OCI-LY1 (cell line): Measurements from ENCODE around the gene DPF3.

Experiments used
- H2AFZ ChIP-seq: fragments of 200-600 bp; sonication (generic), shearing (Covaris generic); 2 replicates; pipeline ENCODE4 v1.6.0; 2014; ENCODE audit warnings: antibody characterized with exemption, mild to moderate bottlenecking, low read length
- H3F3A ChIP-seq: fragments of 200-600 bp; sonication (generic), shearing (Covaris generic); 2 replicates; pipeline ENCODE4 v1.6.0; 2014; ENCODE audit warnings: mild to moderate bottlenecking, antibody characterized with exemption, low read length, moderate library complexity; ENCODE audit not compliant: insufficient read depth
- H3K27ac ChIP-seq: fragments of 200-600 bp; sonication (generic); 2 replicates; pipeline ENCODE4 v1.5.1; 2014; ENCODE audit warnings: low read length, mixed run types, mild to moderate bottlenecking, low read depth; ENCODE audit not compliant: poor library complexity, severe bottlenecking
- H3K27me3 ChIP-seq: fragments of 200-600 bp; sonication (generic); 2 replicates; pipeline ENCODE4 v1.6.0; 2014; ENCODE audit warnings: antibody characterized with exemption, mild to moderate bottlenecking, low read length, moderate library complexity; ENCODE audit not compliant: insufficient read depth
- H3K36me3 ChIP-seq: fragments of 200-600 bp; sonication (generic); 2 replicates; pipeline ENCODE4 v1.6.1; 2014; ENCODE audit warnings: mild to moderate bottlenecking, antibody characterized with exemption, low read length, moderate library complexity, mixed read lengths; ENCODE audit not compliant: insufficient read depth
- H3K4me1 ChIP-seq: fragments of 200-600 bp; sonication (generic); 2 replicates; pipeline ENCODE4 v1.5.1; 2014; ENCODE audit warnings: mild to moderate bottlenecking, low read length, moderate library complexity; ENCODE audit not compliant: insufficient read depth, severe bottlenecking
- H3K4me2 ChIP-seq: fragments of 200-600 bp; sonication (generic), shearing (Covaris generic); 2 replicates; pipeline ENCODE4 v1.6.1; 2014; ENCODE audit warnings: low read length
- H3K4me3 ChIP-seq: fragments of 200-600 bp; sonication (generic); 2 replicates; pipeline ENCODE4 v1.5.1; 2014; ENCODE audit warnings: low read length, low read depth, mild to moderate bottlenecking, mixed read lengths; ENCODE audit not compliant: poor library complexity, severe bottlenecking
- H3K79me2 ChIP-seq: fragments of 200-600 bp; shearing (Covaris generic); 2 replicates; pipeline ENCODE4 v1.6.1; 2016; ENCODE audit warnings: mixed run types, low read length, mixed read lengths; ENCODE audit not compliant: insufficient read depth
- H3K9ac ChIP-seq: fragments of 200-600 bp; sonication (generic), shearing (Covaris generic); 2 replicates; pipeline ENCODE4 v1.6.1; 2014; ENCODE audit warnings: mild to moderate bottlenecking, low read length, mixed read lengths
- H3K9me2 ChIP-seq: fragments of 200-600 bp; sonication (generic), shearing (Covaris generic); 2 replicates; pipeline ENCODE4 v1.6.1; 2014; ENCODE audit warnings: low read depth, mild to moderate bottlenecking, low read length, mixed read lengths
- H3K9me3 ChIP-seq: fragments of 200-600 bp; shearing (Covaris generic); 2 replicates; pipeline ENCODE4 v1.6.1; 2014; ENCODE audit warnings: low read length, mixed read lengths
- H4K20me1 ChIP-seq: fragments of 200-600 bp; sonication (generic), shearing (Covaris generic); 2 replicates; pipeline ENCODE4 v1.6.0; 2016; ENCODE audit warnings: mild to moderate bottlenecking, low read length; ENCODE audit not compliant: insufficient read depth
- EZH2 ChIP-seq: fragments of 200-600 bp; sonication (generic), shearing (Covaris generic); IDR thresholded peaks from 2 replicates; pipeline ENCODE4 v1.8.0; 2017; ENCODE audit warnings: borderline replicate concordance, mixed run types, mild to moderate bottlenecking, antibody characterized with exemption, low read length, moderate library complexity, mixed read lengths
- TF ChIP-seq, protein P1 (sequence below): fragments of 200-600 bp; sonication (generic), shearing (Covaris generic); IDR thresholded peaks from 2 replicates; pipeline ENCODE4 v1.5.1; 2017; ENCODE audit warnings: mild to moderate bottlenecking, antibody characterized with exemption, low read length, moderate library complexity, mixed read lengths

The DPF3 gene

DNA sequence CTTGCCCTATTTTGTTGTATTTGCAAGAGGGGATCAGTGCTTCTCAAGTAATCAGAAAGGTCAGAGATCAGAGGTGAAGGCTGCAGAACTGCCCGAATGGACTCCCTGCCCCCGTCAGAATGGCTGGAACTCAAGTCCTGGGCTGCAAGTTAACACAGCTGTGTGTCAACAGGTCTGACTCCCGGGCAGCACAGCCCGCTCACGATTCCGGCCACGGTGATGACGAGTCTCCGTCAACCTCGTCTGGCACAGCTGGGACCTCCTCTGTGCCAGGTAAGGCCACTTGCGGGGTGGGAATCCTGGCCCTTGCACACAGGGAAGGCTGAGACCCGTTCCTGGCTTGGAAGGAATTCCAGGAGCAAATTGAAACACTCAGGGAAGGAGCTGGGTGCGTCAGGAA is 45.7 kb upstream of the DPF3 start:
- H3K27ac ChIP-seq, result no peak overlapping the region
- H3K36me3 ChIP-seq, result peaks cover 59% of the 10 kb centered on the region
- no peaks in the 10 kb centered on the region for H3K9me2 ChIP-seq
- no peak overlapping the region for H3K4me2 ChIP-seq
- no peaks in the 10 kb centered on the region for H3K4me1 ChIP-seq
- no peaks in the 10 kb centered on the region for H3K27me3 ChIP-seq
- no peaks in the 10 kb centered on the region; the same call in 1 of the 2 replicates for H3K79me2 ChIP-seq
- no peaks in the 10 kb centered on the region for H4K20me1 ChIP-seq
- H3F3A ChIP-seq, result no peaks in the 10 kb centered on the region
- H3K9me3 ChIP-seq, result no peaks in the 10 kb centered on the region
- TF ChIP-seq EZH2, result no peak
- TF ChIP-seq, protein P1, sequence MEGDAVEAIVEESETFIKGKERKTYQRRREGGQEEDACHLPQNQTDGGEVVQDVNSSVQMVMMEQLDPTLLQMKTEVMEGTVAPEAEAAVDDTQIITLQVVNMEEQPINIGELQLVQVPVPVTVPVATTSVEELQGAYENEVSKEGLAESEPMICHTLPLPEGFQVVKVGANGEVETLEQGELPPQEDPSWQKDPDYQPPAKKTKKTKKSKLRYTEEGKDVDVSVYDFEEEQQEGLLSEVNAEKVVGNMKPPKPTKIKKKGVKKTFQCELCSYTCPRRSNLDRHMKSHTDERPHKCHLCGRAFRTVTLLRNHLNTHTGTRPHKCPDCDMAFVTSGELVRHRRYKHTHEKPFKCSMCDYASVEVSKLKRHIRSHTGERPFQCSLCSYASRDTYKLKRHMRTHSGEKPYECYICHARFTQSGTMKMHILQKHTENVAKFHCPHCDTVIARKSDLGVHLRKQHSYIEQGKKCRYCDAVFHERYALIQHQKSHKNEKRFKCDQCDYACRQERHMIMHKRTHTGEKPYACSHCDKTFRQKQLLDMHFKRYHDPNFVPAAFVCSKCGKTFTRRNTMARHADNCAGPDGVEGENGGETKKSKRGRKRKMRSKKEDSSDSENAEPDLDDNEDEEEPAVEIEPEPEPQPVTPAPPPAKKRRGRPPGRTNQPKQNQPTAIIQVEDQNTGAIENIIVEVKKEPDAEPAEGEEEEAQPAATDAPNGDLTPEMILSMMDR, result no peak
- no peak overlapping the region for H2AFZ ChIP-seq
- H3K4me3 ChIP-seq, result no peak overlapping the region
- H3K9ac ChIP-seq, result no peak overlapping the region

DNA sequence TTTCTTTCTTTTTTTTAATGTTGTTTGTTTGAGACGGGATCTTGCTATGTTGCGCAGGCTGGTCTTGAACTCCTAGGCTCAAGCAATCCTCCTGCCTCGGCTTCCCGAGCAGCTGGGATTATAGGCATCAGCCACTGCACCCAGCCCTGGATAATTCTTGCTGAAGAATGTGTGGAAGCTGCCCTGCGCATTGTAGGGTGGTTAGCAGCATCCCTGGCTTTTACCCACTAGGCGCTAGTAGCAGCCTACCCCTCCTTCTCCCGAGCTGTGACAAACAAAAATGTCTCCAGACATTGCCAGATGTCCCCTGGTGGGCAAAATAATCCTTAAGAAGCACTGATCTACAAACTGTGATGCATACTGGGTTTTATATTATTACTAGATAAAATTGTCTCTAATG is 39.0 kb upstream of the DPF3 start:
- peaks cover under 1% of the 10 kb centered on the region for H3K4me1 ChIP-seq
- no peaks in the 10 kb centered on the region for H3K27me3 ChIP-seq
- H3K9me2 ChIP-seq, result no peaks in the 10 kb centered on the region
- no peak overlapping the region for H3K4me3 ChIP-seq
- H2AFZ ChIP-seq, result no peak overlapping the region
- peaks cover 2% of the 10 kb centered on the region for H3K36me3 ChIP-seq
- no peak overlapping the region for H3K27ac ChIP-seq
- no peaks in the 10 kb centered on the region for H3F3A ChIP-seq
- H3K9me3 ChIP-seq, result no peaks in the 10 kb centered on the region
- H4K20me1 ChIP-seq, result no peaks in the 10 kb centered on the region
- no peak overlapping the region for H3K4me2 ChIP-seq
- peaks cover 17% of the 10 kb centered on the region for H3K79me2 ChIP-seq
- TF ChIP-seq, protein P1, result no peak
- no peak for TF ChIP-seq EZH2
- H3K9ac ChIP-seq, result no peak overlapping the region

DNA sequence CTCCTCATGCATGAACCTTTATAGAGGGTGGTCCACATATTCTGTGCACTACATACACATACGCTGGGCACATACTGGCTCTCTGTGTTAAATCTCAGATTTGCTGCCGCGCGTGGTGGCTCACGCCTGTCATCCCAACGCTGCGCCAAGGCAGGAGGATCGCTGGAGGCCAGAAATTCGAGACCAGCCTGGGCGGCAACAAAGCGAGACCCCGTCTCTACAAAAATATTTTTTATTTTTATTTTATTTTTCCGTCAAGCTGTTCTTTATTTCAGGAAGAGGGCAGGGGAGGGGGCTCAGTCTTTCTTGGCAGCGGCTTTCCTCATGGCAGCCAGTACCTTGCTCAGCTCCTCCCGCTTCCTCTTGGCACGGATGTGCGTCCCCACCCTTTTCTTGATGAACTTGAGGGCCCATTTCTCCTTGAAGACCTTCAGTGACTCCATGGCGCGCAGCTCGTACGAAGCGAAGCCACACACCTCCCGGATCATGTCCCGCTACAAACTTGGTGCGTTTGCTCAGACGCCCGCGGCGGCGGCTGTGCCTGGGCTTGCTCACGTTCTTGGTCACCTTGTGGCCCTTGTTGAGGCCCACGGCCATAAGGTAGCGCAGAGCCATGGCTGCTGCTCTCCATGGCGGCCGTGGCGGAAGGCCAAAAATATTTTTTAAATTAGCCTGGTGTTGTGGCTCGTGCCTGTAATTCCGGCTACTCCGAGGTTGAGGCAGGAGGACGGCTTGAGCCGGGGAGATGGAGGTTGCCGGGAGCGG is 35.6 kb upstream of the DPF3 start:
- H4K20me1 ChIP-seq, result no peaks in the 10 kb centered on the region
- peaks cover 17% of the 10 kb centered on the region for H3K79me2 ChIP-seq
- no peaks in the 10 kb centered on the region for H3K36me3 ChIP-seq
- no peak overlapping the region for H3K4me2 ChIP-seq
- H3K4me3 ChIP-seq, result no peak overlapping the region
- no peak overlapping the region for H3K27ac ChIP-seq
- no peak for TF ChIP-seq EZH2
- TF ChIP-seq, protein P1, result no peak
- no peaks in the 10 kb centered on the region for H3K9me3 ChIP-seq
- H3K4me1 ChIP-seq, result peaks cover 12% of the 10 kb centered on the region
- H3K9ac ChIP-seq, result no peak overlapping the region
- H2AFZ ChIP-seq, result no peak overlapping the region
- H3F3A ChIP-seq, result no peaks in the 10 kb centered on the region
- H3K27me3 ChIP-seq, result no peaks in the 10 kb centered on the region
- H3K9me2 ChIP-seq, result no peaks in the 10 kb centered on the region
